Nucleus accumbens (tissue), 56 donors: ENCODE data around the gene MIER3.
A peak's percentile ranks its signal among the peaks of the same experiment; 100 is the strongest.

Experiments
- DNase-seq, 56 donors: peaks; one replicate each; lab custom pipeline; 2025; lab: John Stamatoyannopoulos, UW

MIER3 gene

GRCh38 chr5:56900858-56901578 is 50.9 kb downstream of the MIER3 start:
- peak in 10 of 56 donors; percentile 1 to 44 (median 7) for DNase-seq

GRCh38 chr5:56900395-56900794 is 51.5 kb downstream of the MIER3 start:
- DNase-seq, result no peak

GRCh38 chr5:56898213-56898612 is 53.7 kb downstream of the MIER3 start:
- DNase-seq, result no peak

GRCh38 chr5:56896763-56897162 is 55.2 kb downstream of the MIER3 start:
- no peak for DNase-seq

- no peak for DNase-seq
These were observed 58.5 kb downstream of the MIER3 start for GRCh38 chr5:56893251-56893951.

GRCh38 chr5:56881571-56881970 is 70.4 kb downstream of the MIER3 start:
- no peak for DNase-seq

- no peak for DNase-seq
These were observed 75.6 kb downstream of the MIER3 start for GRCh38 chr5:56876327-56876726.

GRCh38 chr5:56873056-56873455 is 78.9 kb downstream of the MIER3 start:
- no peak for DNase-seq

GRCh38 chr5:56871777-56872176 is 80.1 kb downstream of the MIER3 start:
- no peak for DNase-seq
